NCI-H82 (cell line): Measurements from ENCODE around the gene VPS50.
A peak's percentile ranks its signal among the peaks of the same experiment; 100 is the strongest.
"Not testable (repeated sequence)": the region's sequence is repeated elsewhere in the genome, so short reads cannot be mapped to it uniquely, and the experiment has no call there.

Experiments used
- DNase-seq: peaks from one replicate; lab custom pipeline; 2025; lab: John Stamatoyannopoulos, UW

Gene VPS50

GRCh38 chr7:93242106-93242505, 9.9 kb downstream of the VPS50 start:
- peak; percentile 1 for DNase-seq

GRCh38 chr7:93245525-93246432, 13.6 kb downstream of the VPS50 start:
- peak; percentile 31 for DNase-seq

- no peak for DNase-seq
These were observed 17.5 kb downstream of the VPS50 start for GRCh38 chr7:93249491-93250148.

GRCh38 chr7:93258661-93259060, 26.5 kb downstream of the VPS50 start:
- no peak for DNase-seq

- DNase-seq, result no peak
These were observed 30.4 kb downstream of the VPS50 start for GRCh38 chr7:93262535-93262934.

GRCh38 chr7:93265220-93265619, 33.1 kb downstream of the VPS50 start:
- DNase-seq, result no peak

- no peak for DNase-seq
These were observed 47.4 kb downstream of the VPS50 start for GRCh38 chr7:93279541-93279940.

- no peak for DNase-seq
These were observed 52.7 kb downstream of the VPS50 start for GRCh38 chr7:93284908-93285307.

- DNase-seq, result no peak
These were observed 61.1 kb downstream of the VPS50 start for GRCh38 chr7:93293229-93293628.

GRCh38 chr7:93298206-93298605, 66.0 kb downstream of the VPS50 start:
- DNase-seq, result no peak

- no peak for DNase-seq
These were observed 66.5 kb downstream of the VPS50 start for GRCh38 chr7:93298671-93299070.

GRCh38 chr7:93301736-93302135, 69.6 kb downstream of the VPS50 start:
- no peak for DNase-seq

GRCh38 chr7:93307131-93307660, 75.0 kb downstream of the VPS50 start:
- no peak for DNase-seq

- DNase-seq, result no peak
These were observed 75.8 kb downstream of the VPS50 start for GRCh38 chr7:93307943-93308342.

- no peak for DNase-seq
These were observed 78.2 kb downstream of the VPS50 start for GRCh38 chr7:93310346-93310745.

- no peak for DNase-seq
These were observed 82.3 kb downstream of the VPS50 start for GRCh38 chr7:93314449-93314848.

- no peak for DNase-seq
These were observed 83.7 kb downstream of the VPS50 start for GRCh38 chr7:93315896-93316295.

- no peak for DNase-seq
These were observed 84.6 kb downstream of the VPS50 start for GRCh38 chr7:93316730-93317129.

- no peak for DNase-seq
These were observed 88.7 kb downstream of the VPS50 start for GRCh38 chr7:93320887-93321286.

GRCh38 chr7:93326291-93326690, 94.1 kb downstream of the VPS50 start:
- not testable (repeated sequence) for DNase-seq

- DNase-seq, result no peak
These were observed 95.0 kb downstream of the VPS50 start for GRCh38 chr7:93327006-93327633.

- no peak for DNase-seq
These were observed 99.5 kb downstream of the VPS50 start for GRCh38 chr7:93331706-93332105.

GRCh38 chr7:93332172-93332571, 100.0 kb downstream of the VPS50 start:
- DNase-seq, result peak; percentile 47
